ENCODE measurements around the gene FLOT1.

The FLOT1 gene

GRCh38 chr6:30742316-30743098 lies at the start of gene FLOT1:
Gene FLOT1, minus strand, starts transcription at chr6:30742687. Its CDS starts 498 bp downstream, at chr6:30742189.
- peak; percentile 93 for DNase-seq (ENCODE audit: low spot score)

GRCh38 chr6:30790724-30791383 lies 48.4 kb upstream of the FLOT1 start:
- DNase-seq (ENCODE audit: low spot score) = no peak

- no peak for DNase-seq (ENCODE audit: low spot score)
Measured at GRCh38 chr6:30789606-30790005, 47.1 kb upstream of the FLOT1 start.

- DNase-seq (ENCODE audit: low spot score) = no peak
Measured at GRCh38 chr6:30787954-30788353, 45.5 kb upstream of the FLOT1 start.

GRCh38 chr6:30782425-30783014 lies 40.0 kb upstream of the FLOT1 start:
- DNase-seq (ENCODE audit: low spot score) = no peak

GRCh38 chr6:30781743-30782424 lies 39.4 kb upstream of the FLOT1 start:
- peak; percentile 96 for DNase-seq (ENCODE audit: low spot score)

- no peak for DNase-seq (ENCODE audit: low spot score)
Measured at GRCh38 chr6:30781395-30781742, 38.9 kb upstream of the FLOT1 start.

- no peak for DNase-seq (ENCODE audit: low spot score)
Measured at GRCh38 chr6:30780642-30780920, 38.1 kb upstream of the FLOT1 start.

GRCh38 chr6:30779850-30780641 lies 37.6 kb upstream of the FLOT1 start:
- DNase-seq (ENCODE audit: low spot score) = no peak

GRCh38 chr6:30778001-30778635 lies 35.6 kb upstream of the FLOT1 start:
- DNase-seq (ENCODE audit: low spot score) = no peak

GRCh38 chr6:30777155-30777485 lies 34.6 kb upstream of the FLOT1 start:
- DNase-seq (ENCODE audit: low spot score) = no peak

- no peak for DNase-seq (ENCODE audit: low spot score)
Measured at GRCh38 chr6:30776390-30777154, 34.1 kb upstream of the FLOT1 start.

GRCh38 chr6:30775104-30775503 lies 32.6 kb upstream of the FLOT1 start:
- no peak for DNase-seq (ENCODE audit: low spot score)

- DNase-seq (ENCODE audit: low spot score) = no peak
Measured at GRCh38 chr6:30774701-30775100, 32.2 kb upstream of the FLOT1 start.

GRCh38 chr6:30770592-30770991 lies 28.1 kb upstream of the FLOT1 start:
- DNase-seq (ENCODE audit: low spot score) = no peak

- no peak for DNase-seq (ENCODE audit: low spot score)
Measured at GRCh38 chr6:30769853-30770524, 27.5 kb upstream of the FLOT1 start.

GRCh38 chr6:30769088-30769852 lies 26.8 kb upstream of the FLOT1 start:
- no peak for DNase-seq (ENCODE audit: low spot score)

- DNase-seq (ENCODE audit: low spot score) = no peak
Measured at GRCh38 chr6:30768634-30769087, 26.2 kb upstream of the FLOT1 start.

- DNase-seq (ENCODE audit: low spot score) = no peak
Measured at GRCh38 chr6:30767944-30768301, 25.4 kb upstream of the FLOT1 start.
